HepG2 (cell line): ENCODE measurements around the gene DLX1. TPM values are rescaled to one million over a fixed set of nuclear protein-coding genes. Genes with fewer than 3 reads are reported as not detected.
A peak's percentile ranks its signal among the peaks of the same experiment; 100 is the strongest.

Experiments used
- ARNTL ChIP-seq: sonication (generic); formaldehyde crosslinking; IDR thresholded peaks from 2 replicates; pipeline ENCODE4 v1.4.0; 2020; ENCODE audit warnings: mild to moderate bottlenecking, missing genetic modification reagents
- CBX2 ChIP-seq, 2 experiments: fragments of 200-600 bp in 1 of 2; sonication (generic); formaldehyde crosslinking in 1 of 2; IDR thresholded peaks; 2 replicates each; pipeline versions ENCODE4 v1.7.0 to v1.8.1; 2018 to 2022; ENCODE audit warnings: low read depth in 2 of 2, low read length in 1 of 2, mild to moderate bottlenecking in 1 of 2, missing genetic modification reagents in 1 of 2
- CENPX ChIP-seq: sonication (generic); formaldehyde crosslinking; IDR thresholded peaks from 2 replicates; pipeline ENCODE4 v1.9.0; 2021; ENCODE audit warnings: mild to moderate bottlenecking, missing genetic modification reagents, moderate library complexity
- EEA1 ChIP-seq: sonication (generic); formaldehyde crosslinking; IDR thresholded peaks from 2 replicates; pipeline ENCODE4 v1.5.1; 2020; ENCODE audit warnings: mild to moderate bottlenecking, missing genetic modification reagents, borderline replicate concordance
- KDM4B ChIP-seq: sonication (generic); formaldehyde crosslinking; IDR thresholded peaks from 2 replicates; pipeline ENCODE4 v1.4.0; 2020; ENCODE audit warnings: missing genetic modification reagents
- KLF6 ChIP-seq: IDR thresholded peaks from 2 replicates; pipeline ENCODE4 v1.8.0; 2016; ENCODE audit warnings: missing biosample characterization, missing genetic modification reagents
- MTA3 ChIP-seq: sonication (generic); formaldehyde crosslinking; IDR thresholded peaks from 2 replicates; pipeline ENCODE4 v1.4.0; 2020; ENCODE audit warnings: missing genetic modification reagents
- NKX3-1 ChIP-seq: sonication (generic); formaldehyde crosslinking; IDR thresholded peaks from 2 replicates; pipeline ENCODE4 v1.5.0; 2020; ENCODE audit warnings: missing genetic modification reagents
- NR1H2 ChIP-seq: sonication (generic); formaldehyde crosslinking; IDR thresholded peaks from 2 replicates; pipeline ENCODE4 v1.8.1; 2022; ENCODE audit warnings: low read depth, missing genetic modification reagents, borderline replicate concordance
- RAD21 ChIP-seq: fragments of 450-650 bp; formaldehyde crosslinking; IDR thresholded peaks from 2 replicates; pipeline ENCODE4 v1.5.0; 2020; ENCODE audit warnings: mild to moderate bottlenecking
- RAD51 ChIP-seq: fragments of 450-650 bp; IDR thresholded peaks from 2 replicates; pipeline ENCODE4 v1.6.1; 2016; ENCODE audit warnings: borderline replicate concordance
- RXRA ChIP-seq: sonication (generic); formaldehyde crosslinking; IDR thresholded peaks from 2 replicates; pipeline ENCODE4 v1.5.1; 2020; ENCODE audit warnings: missing genetic modification reagents
- ZBTB3 ChIP-seq: sonication (generic); formaldehyde crosslinking; IDR thresholded peaks from 2 replicates; pipeline ENCODE4 v1.4.0; 2020; ENCODE audit warnings: low read depth, mild to moderate bottlenecking, moderate library complexity, missing genetic modification reagents, borderline replicate concordance
- ZFP41 ChIP-seq: sonication (generic); formaldehyde crosslinking; IDR thresholded peaks from 2 replicates; pipeline ENCODE4 v1.4.0; 2020; ENCODE audit warnings: mild to moderate bottlenecking, missing genetic modification reagents, borderline replicate concordance
- ZFP82 ChIP-seq: sonication (generic); formaldehyde crosslinking; IDR thresholded peaks from 2 replicates; pipeline ENCODE4 v1.5.1; 2020; ENCODE audit warnings: mild to moderate bottlenecking, missing genetic modification reagents, borderline replicate concordance
- ZNF101 ChIP-seq: sonication (generic); formaldehyde crosslinking; IDR thresholded peaks from 2 replicates; pipeline ENCODE4 v1.4.0; 2020; ENCODE audit warnings: mild to moderate bottlenecking, low read depth, missing genetic modification reagents, borderline replicate concordance
- polyA plus RNA-seq, 8 experiments: library from polyadenylated mRNA; depleted of rRNA in 3 of 8; stranded (reverse) in 7 of 8; unstranded in 1 of 8; fragments of >200 nt; fragmentation: Illumina TruSeq in 4 of 8; extraction: Trizol in 4 of 8; gene quantifications; 2 replicates each; pipeline versions ENCODE4 v1.2.1 to v1.2.3, GENCODE V29; 2011 to 2016; ENCODE audit warnings: low read depth in 4 of 8, missing spikeins in 1 of 8, mixed read lengths in 1 of 8; ENCODE audit not compliant: insufficient read depth in 1 of 8
- total RNA-seq, 5 experiments: library from RNA; depleted of rRNA; stranded (reverse); fragments of >200 nt; fragmentation: Illumina TruSeq; extraction: Trizol; gene quantifications; 2 replicates each; pipeline ENCODE4 v1.2.3, GENCODE V29; 2016; ENCODE audit warnings: low read depth in 1 of 5
- TF ChIP-seq, protein P1 (sequence below): sonication (generic); formaldehyde crosslinking; IDR thresholded peaks from 2 replicates; pipeline ENCODE4 v1.4.0; 2020; ENCODE audit warnings: missing genetic modification reagents
- TF ChIP-seq, protein P2 (sequence below): IDR thresholded peaks from 2 replicates; pipeline ENCODE4 v1.6.1; 2016
- TF ChIP-seq, protein P3 (sequence below): sonication (generic); formaldehyde crosslinking; IDR thresholded peaks from 2 replicates; pipeline ENCODE4 v1.4.0; 2020; ENCODE audit warnings: missing genetic modification reagents, borderline replicate concordance
- TF ChIP-seq, protein P4 (sequence below): sonication (generic); formaldehyde crosslinking; IDR thresholded peaks from 2 replicates; pipeline ENCODE4 v1.8.0; 2022; ENCODE audit warnings: mild to moderate bottlenecking, missing genetic modification reagents

Gene DLX1
- total and polyA plus RNA-seq, 2 of the 13 experiments (the other 11 are each of a cell fraction or from before 2014, with no cell fraction given): 0.18 to 0.86 TPM

DNA sequence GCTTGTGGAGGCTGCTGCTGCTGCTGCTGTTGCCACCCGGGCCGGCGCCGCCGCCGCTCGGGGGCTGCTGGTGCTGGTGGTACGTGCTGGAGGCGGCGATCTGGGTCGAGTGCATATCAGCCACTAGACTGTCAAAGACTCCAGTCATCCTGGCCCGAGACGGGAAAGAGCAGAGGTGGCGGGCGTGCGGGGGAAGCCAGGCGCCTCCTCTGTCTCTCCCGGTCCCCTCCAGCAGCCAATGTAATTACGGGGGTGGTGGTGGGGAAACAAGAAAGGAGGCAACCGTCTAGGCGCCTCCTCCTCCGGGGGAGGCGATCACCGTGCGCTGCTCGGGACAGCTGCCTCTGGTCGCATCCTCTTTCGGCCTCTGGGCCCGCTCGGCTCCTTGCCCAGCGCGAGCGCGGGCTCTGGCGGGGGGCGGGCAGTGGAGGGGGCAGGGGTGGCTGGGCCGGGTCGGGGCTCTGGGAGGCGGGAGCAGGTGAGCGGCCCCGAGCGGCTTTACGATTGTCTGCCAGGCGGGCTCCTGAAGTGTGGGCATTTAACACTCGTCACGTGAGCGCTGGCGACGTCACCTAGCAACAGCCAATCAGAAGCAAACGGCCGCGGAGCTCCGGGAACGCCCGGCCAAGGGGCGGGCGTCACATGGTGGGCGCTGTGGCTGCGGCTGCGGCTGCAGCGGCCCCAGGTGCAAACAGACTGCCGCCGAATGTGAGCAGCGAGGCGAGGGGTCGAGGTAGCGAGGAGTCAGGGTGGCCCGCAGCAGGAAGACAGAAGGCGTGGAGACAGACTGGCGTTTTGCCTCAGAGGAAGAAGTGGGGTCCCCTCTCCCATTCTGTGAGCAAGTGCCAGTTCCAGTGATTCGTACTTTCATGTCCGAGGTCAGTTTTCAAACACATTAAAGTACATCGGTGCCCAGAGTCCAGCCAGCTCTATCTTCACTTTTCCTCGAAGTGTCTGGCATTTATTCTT, 17.4 kb downstream of the DLX1 start, which contains the start of gene DLX2 (continued):
- no peak for TF ChIP-seq CBX2 (IDR thresholded peaks at IDR 0.05; ENCODE audit: low read depth, low read length)
- TF ChIP-seq CBX2 (CRISPR knock-in tag; IDR thresholded peaks at IDR 0.05; ENCODE audit: low read depth): peak; percentile 94; the same call in 1 of the 2 replicates
- TF ChIP-seq ARNTL (CRISPR knock-in tag): 0 out of 2 replicates have a peak, but pooled peaks have one; percentile 50
- no peak for TF ChIP-seq CENPX (CRISPR knock-in tag)
- TF ChIP-seq, protein P1, sequence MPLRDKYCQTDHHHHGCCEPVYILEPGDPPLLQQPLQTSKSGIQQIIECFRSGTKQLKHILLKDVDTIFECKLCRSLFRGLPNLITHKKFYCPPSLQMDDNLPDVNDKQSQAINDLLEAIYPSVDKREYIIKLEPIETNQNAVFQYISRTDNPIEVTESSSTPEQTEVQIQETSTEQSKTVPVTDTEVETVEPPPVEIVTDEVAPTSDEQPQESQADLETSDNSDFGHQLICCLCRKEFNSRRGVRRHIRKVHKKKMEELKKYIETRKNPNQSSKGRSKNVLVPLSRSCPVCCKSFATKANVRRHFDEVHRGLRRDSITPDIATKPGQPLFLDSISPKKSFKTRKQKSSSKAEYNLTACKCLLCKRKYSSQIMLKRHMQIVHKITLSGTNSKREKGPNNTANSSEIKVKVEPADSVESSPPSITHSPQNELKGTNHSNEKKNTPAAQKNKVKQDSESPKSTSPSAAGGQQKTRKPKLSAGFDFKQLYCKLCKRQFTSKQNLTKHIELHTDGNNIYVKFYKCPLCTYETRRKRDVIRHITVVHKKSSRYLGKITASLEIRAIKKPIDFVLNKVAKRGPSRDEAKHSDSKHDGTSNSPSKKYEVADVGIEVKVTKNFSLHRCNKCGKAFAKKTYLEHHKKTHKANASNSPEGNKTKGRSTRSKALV (CRISPR knock-in tag): peak; percentile 89
- peak; percentile 62 for TF ChIP-seq RAD21
- peak; percentile 35; the same call in 1 of the 2 replicates for TF ChIP-seq RXRA
- TF ChIP-seq, protein P2, sequence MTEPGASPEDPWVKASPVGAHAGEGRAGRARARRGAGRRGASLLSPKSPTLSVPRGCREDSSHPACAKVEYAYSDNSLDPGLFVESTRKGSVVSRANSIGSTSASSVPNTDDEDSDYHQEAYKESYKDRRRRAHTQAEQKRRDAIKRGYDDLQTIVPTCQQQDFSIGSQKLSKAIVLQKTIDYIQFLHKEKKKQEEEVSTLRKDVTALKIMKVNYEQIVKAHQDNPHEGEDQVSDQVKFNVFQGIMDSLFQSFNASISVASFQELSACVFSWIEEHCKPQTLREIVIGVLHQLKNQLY (CRISPR knock-in tag): 0 out of 2 replicates have a peak, but pooled peaks have one; percentile 37
- TF ChIP-seq NKX3-1 (CRISPR knock-in tag): peak; percentile 99
- peak; percentile 83; the same call in 1 of the 2 replicates for TF ChIP-seq ZFP41 (CRISPR knock-in tag)
- TF ChIP-seq ZBTB3: no peak
- TF ChIP-seq NR1H2 (CRISPR knock-in tag): 0 out of 2 replicates have a peak, but pooled peaks have one; percentile 73
- TF ChIP-seq, protein P3, sequence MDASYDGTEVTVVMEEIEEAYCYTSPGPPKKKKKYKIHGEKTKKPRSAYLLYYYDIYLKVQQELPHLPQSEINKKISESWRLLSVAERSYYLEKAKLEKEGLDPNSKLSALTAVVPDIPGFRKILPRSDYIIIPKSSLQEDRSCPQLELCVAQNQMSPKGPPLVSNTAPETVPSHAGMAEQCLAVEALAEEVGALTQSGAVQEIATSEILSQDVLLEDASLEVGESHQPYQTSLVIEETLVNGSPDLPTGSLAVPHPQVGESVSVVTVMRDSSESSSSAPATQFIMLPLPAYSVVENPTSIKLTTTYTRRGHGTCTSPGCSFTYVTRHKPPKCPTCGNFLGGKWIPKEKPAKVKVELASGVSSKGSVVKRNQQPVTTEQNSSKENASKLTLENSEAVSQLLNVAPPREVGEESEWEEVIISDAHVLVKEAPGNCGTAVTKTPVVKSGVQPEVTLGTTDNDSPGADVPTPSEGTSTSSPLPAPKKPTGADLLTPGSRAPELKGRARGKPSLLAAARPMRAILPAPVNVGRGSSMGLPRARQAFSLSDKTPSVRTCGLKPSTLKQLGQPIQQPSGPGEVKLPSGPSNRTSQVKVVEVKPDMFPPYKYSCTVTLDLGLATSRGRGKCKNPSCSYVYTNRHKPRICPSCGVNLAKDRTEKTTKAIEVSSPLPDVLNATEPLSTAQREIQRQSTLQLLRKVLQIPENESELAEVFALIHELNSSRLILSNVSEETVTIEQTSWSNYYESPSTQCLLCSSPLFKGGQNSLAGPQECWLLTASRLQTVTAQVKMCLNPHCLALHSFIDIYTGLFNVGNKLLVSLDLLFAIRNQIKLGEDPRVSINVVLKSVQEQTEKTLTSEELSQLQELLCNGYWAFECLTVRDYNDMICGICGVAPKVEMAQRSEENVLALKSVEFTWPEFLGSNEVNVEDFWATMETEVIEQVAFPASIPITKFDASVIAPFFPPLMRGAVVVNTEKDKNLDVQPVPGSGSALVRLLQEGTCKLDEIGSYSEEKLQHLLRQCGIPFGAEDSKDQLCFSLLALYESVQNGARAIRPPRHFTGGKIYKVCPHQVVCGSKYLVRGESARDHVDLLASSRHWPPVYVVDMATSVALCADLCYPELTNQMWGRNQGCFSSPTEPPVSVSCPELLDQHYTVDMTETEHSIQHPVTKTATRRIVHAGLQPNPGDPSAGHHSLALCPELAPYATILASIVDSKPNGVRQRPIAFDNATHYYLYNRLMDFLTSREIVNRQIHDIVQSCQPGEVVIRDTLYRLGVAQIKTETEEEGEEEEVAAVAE (CRISPR knock-in tag): peak; percentile 78
- TF ChIP-seq KLF6 (CRISPR knock-in tag): peak; percentile 93
- TF ChIP-seq MTA3: no peak
- peak; percentile 71; the same call in 1 of the 2 replicates for TF ChIP-seq KDM4B (CRISPR knock-in tag)
- TF ChIP-seq, protein P4, sequence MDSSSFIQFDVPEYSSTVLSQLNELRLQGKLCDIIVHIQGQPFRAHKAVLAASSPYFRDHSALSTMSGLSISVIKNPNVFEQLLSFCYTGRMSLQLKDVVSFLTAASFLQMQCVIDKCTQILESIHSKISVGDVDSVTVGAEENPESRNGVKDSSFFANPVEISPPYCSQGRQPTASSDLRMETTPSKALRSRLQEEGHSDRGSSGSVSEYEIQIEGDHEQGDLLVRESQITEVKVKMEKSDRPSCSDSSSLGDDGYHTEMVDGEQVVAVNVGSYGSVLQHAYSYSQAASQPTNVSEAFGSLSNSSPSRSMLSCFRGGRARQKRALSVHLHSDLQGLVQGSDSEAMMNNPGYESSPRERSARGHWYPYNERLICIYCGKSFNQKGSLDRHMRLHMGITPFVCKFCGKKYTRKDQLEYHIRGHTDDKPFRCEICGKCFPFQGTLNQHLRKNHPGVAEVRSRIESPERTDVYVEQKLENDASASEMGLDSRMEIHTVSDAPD (CRISPR knock-in tag): no peak; the same call in 1 of the 2 replicates
- no peak for TF ChIP-seq ZNF101 (CRISPR knock-in tag)
- TF ChIP-seq ZFP82 (CRISPR knock-in tag): no peak; the same call in 1 of the 2 replicates
- no peak for TF ChIP-seq EEA1 (CRISPR knock-in tag)
- peak; percentile 73 for TF ChIP-seq RAD51
